Parathyroid adenoma (tissue), 2 donors: ENCODE measurements around the gene RBM12.

Experiments
- H2AFZ ChIP-seq: fragments of 300-600 bp; sonication (generic); one replicate; pipeline ENCODE4 v1.7.0; 2017; ENCODE audit warnings: antibody characterized with exemption, mild to moderate bottlenecking
- H3K27ac ChIP-seq: fragments of 300-600 bp; sonication (generic); one replicate; pipeline ENCODE4 v1.7.0; 2017
- H3K27me3 ChIP-seq: fragments of 300-600 bp; sonication (generic); one replicate; pipeline ENCODE4 v1.7.0; 2017; ENCODE audit warnings: low read length; ENCODE audit not compliant: control insufficient read depth, insufficient read depth
- H3K36me3 ChIP-seq: fragments of 300-600 bp; sonication (generic); one replicate; pipeline ENCODE4 v1.7.0; 2017; ENCODE audit warnings: low read length; ENCODE audit not compliant: control insufficient read depth, insufficient read depth
- H3K4me1 ChIP-seq: fragments of 300-600 bp; sonication (generic); one replicate; pipeline ENCODE4 v1.7.0; 2017; ENCODE audit warnings: control low read depth
- H3K4me2 ChIP-seq: fragments of 300-600 bp; sonication (generic); one replicate; pipeline ENCODE4 v1.7.0; 2017; ENCODE audit warnings: low read length
- H3K4me3 ChIP-seq: fragments of 300-600 bp; sonication (generic); one replicate; pipeline ENCODE4 v1.7.0; 2017; ENCODE audit warnings: low read depth, low read length
- H3K79me2 ChIP-seq: fragments of 300-600 bp; sonication (generic); one replicate; pipeline ENCODE4 v1.7.0; 2017; ENCODE audit warnings: control low read depth
- H3K9ac ChIP-seq: fragments of 300-600 bp; sonication (generic); one replicate; pipeline ENCODE4 v1.7.0; 2017; ENCODE audit warnings: mild to moderate bottlenecking
- H3K9me3 ChIP-seq: fragments of 300-600 bp; sonication (generic); one replicate; pipeline ENCODE4 v1.7.0; 2017; ENCODE audit warnings: low read length; ENCODE audit not compliant: control insufficient read depth
- CTCF ChIP-seq: fragments of 300-600 bp; sonication (generic); IDR thresholded peaks from one replicate; pipeline ENCODE4 v1.7.0; 2017; ENCODE audit warnings: antibody characterized with exemption, mild to moderate bottlenecking
- donor health status: primary hyperparathyroidism.

The RBM12 gene

DNA sequence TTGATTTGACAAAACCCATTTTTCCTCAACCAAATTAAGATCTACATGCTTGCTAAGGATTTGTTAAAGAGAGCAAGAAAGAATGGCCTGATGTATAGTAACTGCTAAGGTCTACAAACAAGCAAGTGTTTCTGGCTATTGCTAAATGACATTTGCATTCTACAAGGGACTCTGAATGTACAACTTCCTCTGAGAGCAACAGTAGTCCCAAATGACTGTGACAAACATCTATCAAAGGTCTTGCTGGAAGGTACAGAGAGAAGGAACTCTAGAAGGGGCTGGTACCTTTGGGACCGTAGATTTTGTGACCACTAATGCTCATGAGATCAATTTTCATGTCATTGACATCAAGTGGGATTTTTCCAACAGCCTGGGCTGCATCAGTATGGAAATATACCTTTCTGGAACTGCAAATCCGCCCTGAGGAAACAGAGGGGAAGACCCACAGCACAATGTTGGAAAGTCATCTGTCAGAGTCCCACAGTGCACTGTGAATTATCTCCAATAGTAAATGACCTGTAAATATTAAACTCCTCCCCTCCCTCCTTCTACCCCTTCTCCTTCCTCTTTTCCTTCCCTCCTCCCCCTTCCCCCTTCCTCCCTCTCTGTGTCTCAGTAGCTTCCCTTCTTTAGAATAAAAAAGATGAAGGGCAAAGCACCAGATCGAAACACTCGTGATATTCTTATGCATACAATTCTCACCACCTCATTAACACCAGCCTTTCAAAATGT is 15.9 kb upstream of the RBM12 start:
- no peak overlapping the region for H3K4me2 ChIP-seq
- no peaks in the 10 kb centered on the region for H3K36me3 ChIP-seq
- H3K27ac ChIP-seq: no peak overlapping the region
- H3K79me2 ChIP-seq: no peaks in the 10 kb centered on the region
- H3K4me1 ChIP-seq: no peaks in the 10 kb centered on the region
- no peak for TF ChIP-seq CTCF
- no peaks in the 10 kb centered on the region for H3K27me3 ChIP-seq
- no peaks in the 10 kb centered on the region for H3K9me3 ChIP-seq
- no peak overlapping the region for H2AFZ ChIP-seq
- no peak overlapping the region for H3K9ac ChIP-seq
- H3K4me3 ChIP-seq: no peak overlapping the region

DNA sequence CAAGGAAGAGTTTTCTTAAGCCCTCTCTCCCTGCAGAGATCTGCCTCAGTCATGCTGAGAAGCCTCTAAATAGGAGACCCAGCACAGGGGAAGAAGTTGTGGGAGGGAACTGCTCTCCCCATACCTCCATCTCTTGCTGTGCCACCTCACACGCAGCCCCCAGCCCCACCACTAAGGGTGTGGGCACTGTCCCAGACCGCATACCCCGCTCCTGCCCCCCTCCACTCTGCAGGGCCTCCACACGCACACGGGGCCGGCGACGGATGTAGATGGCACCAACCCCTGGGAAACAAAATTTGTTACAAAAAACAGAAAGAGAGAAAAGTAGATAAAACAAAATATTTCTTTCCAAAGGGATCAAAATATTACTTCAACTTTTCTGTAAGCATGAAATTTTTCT is 10.2 kb upstream of the RBM12 start:
- no peaks in the 10 kb centered on the region for H3K36me3 ChIP-seq
- no peak overlapping the region for H3K4me3 ChIP-seq
- no peaks in the 10 kb centered on the region for H3K9me3 ChIP-seq

GRCh38 chr20:35673884-35674283 is 9.2 kb upstream of the RBM12 start:
- no peak for TF ChIP-seq CTCF
- Histone ChIP-seq H3K79me2 (no peaks in the 10 kb centered on the region), H3K4me1 (no peaks in the 10 kb centered on the region), H3K9me3 (no peaks in the 10 kb centered on the region), H3K9ac (no peak overlapping the region), H3K36me3 (no peaks in the 10 kb centered on the region), H3K27ac (no peak overlapping the region), H3K4me2 (no peak overlapping the region), H3K27me3 (no peaks in the 10 kb centered on the region), H3K4me3 (no peak overlapping the region), H2AFZ (no peak overlapping the region)

More for the DNA sequence above, 10.2 kb upstream of the RBM12 start:
- no peaks in the 10 kb centered on the region for H3K4me1 ChIP-seq
- H3K9ac ChIP-seq: no peak overlapping the region
- H3K27me3 ChIP-seq: no peaks in the 10 kb centered on the region
- no peak overlapping the region for H2AFZ ChIP-seq
- H3K79me2 ChIP-seq: no peaks in the 10 kb centered on the region
- H3K4me2 ChIP-seq: no peak overlapping the region
- no peak for TF ChIP-seq CTCF
- H3K27ac ChIP-seq: no peak overlapping the region

- Histone ChIP-seq H2AFZ (no peak overlapping the region), H3K9ac (no peak overlapping the region), H3K79me2 (peaks cover 5% of the 10 kb centered on the region), H3K4me3 (no peak overlapping the region), H3K27me3 (no peaks in the 10 kb centered on the region), H3K4me2 (no peak overlapping the region), H3K27ac (no peak overlapping the region), H3K36me3 (no peaks in the 10 kb centered on the region), H3K4me1 (no peaks in the 10 kb centered on the region), H3K9me3 (no peaks in the 10 kb centered on the region)
- TF ChIP-seq CTCF: no peak
Measured at GRCh38 chr20:35669681-35670080, 5.0 kb upstream of the RBM12 start.

DNA sequence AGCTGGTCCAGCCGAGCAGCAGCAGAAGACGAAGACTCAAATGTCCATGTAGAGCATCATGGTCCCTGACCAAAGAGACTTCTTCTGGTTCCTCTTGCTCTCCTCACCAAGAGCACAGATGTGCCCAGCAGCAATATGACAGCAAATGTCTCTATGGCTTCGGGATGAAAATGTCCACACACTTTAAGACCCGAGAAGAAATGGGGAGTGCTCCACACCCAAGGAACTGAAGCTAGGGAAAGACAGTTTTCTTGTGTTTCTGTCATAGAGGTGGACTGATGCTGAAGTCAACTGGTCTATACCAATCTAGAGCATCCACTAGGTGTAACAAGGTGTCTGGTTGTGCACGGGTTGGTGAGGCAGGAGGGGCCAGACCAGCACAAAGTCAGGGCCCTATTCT is 4.5 kb upstream of the RBM12 start:
- Histone ChIP-seq H3K4me3 (no peak overlapping the region), H3K4me2 (no peak overlapping the region), H3K79me2 (peaks cover 9% of the 10 kb centered on the region), H3K27ac (no peak overlapping the region), H3K9me3 (no peaks in the 10 kb centered on the region), H3K36me3 (no peaks in the 10 kb centered on the region), H3K9ac (no peak overlapping the region), H2AFZ (no peak overlapping the region), H3K4me1 (no peaks in the 10 kb centered on the region), H3K27me3 (no peaks in the 10 kb centered on the region)
- no peak for TF ChIP-seq CTCF
